ENCODE measurements around the gene DOCK11. TPM values are rescaled to one million over a fixed set of nuclear protein-coding genes. Genes with fewer than 3 reads are reported as not detected.

The DOCK11 gene
- total and polyA plus RNA-seq, 2 donors (not counting 1 experiment from before 2014, with no cell fraction given), result 31.0 to 83.5 TPM

DNA sequence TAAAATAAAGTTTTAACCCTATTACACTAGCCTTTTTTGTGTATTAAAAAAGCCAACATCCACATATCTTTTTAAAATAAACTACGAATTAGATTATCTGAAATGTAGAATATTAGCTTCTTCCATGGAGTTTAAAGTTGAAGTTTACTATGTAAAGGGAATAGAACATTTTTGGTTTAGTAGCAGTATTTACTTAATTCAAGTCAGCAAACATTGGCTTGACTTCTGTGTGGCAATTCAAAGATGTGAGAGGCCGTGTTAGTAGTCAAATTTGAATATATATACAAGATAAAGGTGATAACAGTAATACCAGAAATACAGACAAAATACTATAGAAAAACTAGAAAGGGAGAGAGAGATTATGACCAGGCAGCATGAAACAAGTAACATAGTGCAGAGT is 116.7 kb downstream of the DOCK11 start:
- no peak for TF ChIP-seq CTCF (IDR thresholded peaks at IDR 0.05)
- no peak for TF ChIP-seq EZH2 (IDR thresholded peaks at IDR 0.05; ENCODE audit: borderline replicate concordance, insufficient read depth, low read depth, low read length, poor library complexity, severe bottlenecking)
- CTCF ChIA-PET, result interaction anchor here (1.0 kb wide), 1 partner anchor 7 kb away, joined by 3 read pairs; no protein-coding TSS in a partner anchor
- no peaks in the 10 kb centered on the region for H3K9me3 Mint-ChIP-seq (ENCODE audit: insufficient read depth)
- Histone ChIP-seq H2AFZ (ENCODE audit: insufficient read depth, low read depth, low read length, poor library complexity, severe bottlenecking) (no peak overlapping the region), H3K79me2 (ENCODE audit: control insufficient read depth, insufficient read depth, low read length) (no peaks in the 10 kb centered on the region), H3K36me3 (replicated peaks in 1 of 2; ENCODE audit: control extremely low read depth in 1 of 2, control insufficient read depth in 1 of 2, extremely low read depth in 1 of 2, insufficient read depth in 2 of 2, low read length in 1 of 2) (peaks cover 6 to 77% of the 10 kb centered on the region in 2 experiments), H3K4me2 (replicated peaks; ENCODE audit: low read depth, low read length, poor library complexity, severe bottlenecking) (no peak overlapping the region), H3K9ac (ENCODE audit: low read length) (no peak overlapping the region), H3K27ac (ENCODE audit: low read length in 2 of 2) (no peak overlapping the region), H3K4me1 (ENCODE audit: control insufficient read depth in 2 of 2, insufficient read depth in 2 of 2, low read length in 2 of 2) (no peaks in the 10 kb centered on the region), H3K27me3 (replicated peaks in 1 of 4; ENCODE audit: control extremely low read depth in 1 of 4, control insufficient read depth in 3 of 4, insufficient read depth in 4 of 4, low read length in 3 of 4) (no peaks in the 10 kb centered on the region), H3K4me3 (ENCODE audit: control extremely low read depth in 1 of 5, extremely low read depth in 1 of 5, insufficient read depth in 1 of 5, low read depth in 2 of 5, low read length in 4 of 5) (no peak overlapping the region), H4K20me1 (ENCODE audit: control insufficient read depth, insufficient read depth, low read length, poor library complexity, severe bottlenecking) (no peaks in the 10 kb centered on the region), H3K9me3 (ENCODE audit: control extremely low read depth in 1 of 3, control insufficient read depth in 2 of 3, insufficient read depth in 1 of 3, low read length in 2 of 3) (no peaks in the 10 kb centered on the region)
- DNase-seq (no peak), ATAC-seq (ENCODE audit: low read depth) (no peak)
- WGBS (ENCODE audit: insufficient coverage), result no CpG with 5 or more reads among the region's 2 CpGs
- POLR2A ChIA-PET, result no interaction called here
- no peaks in the 10 kb centered on the region for H3K27me3 Mint-ChIP-seq
- H3K4me3 Mint-ChIP-seq, result no peak overlapping the region
- peak overlapping the region; percentile 69 for H3K27ac Mint-ChIP-seq
- intact Hi-C loops (cut with micrococcal nuclease), result no loop called here
- peaks cover 7% of the 10 kb centered on the region for H3K4me1 Mint-ChIP-seq

DNA sequence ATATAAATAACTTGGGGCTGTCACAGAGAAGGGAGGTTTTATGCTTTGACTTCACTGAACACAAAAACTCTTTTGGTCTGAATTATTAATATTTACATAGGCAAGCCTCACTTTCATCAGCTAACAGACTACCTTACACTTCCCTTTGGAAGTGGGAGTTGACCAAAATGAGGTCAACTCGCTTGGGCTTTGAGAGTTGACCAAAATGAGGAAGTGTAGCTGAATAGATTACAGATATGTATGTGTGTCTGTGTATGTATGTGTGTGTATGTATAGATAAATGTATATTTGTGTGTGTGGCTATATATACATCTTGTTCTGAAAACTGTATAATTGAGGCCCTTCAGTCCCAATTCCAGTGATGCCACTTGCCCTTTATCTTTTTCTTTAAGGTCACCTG is 118.5 kb downstream of the DOCK11 start:
- DNase-seq, result no peak
- no peaks in the 10 kb centered on the region for H3K9me3 ChIP-seq (ENCODE audit: control extremely low read depth in 1 of 3, control insufficient read depth in 2 of 3, insufficient read depth in 1 of 3, low read length in 2 of 3)
- ChIA-PET CTCF (interaction anchor here (0.6 to 1.0 kb wide), 2 partner anchors 12 to 13 kb away, joined by 3 read pairs; no protein-coding TSS in a partner anchor), POLR2A (interaction anchor here (0.6 kb wide), 1 partner anchor 153 kb away, joined by 3 read pairs; no protein-coding TSS in a partner anchor)
- H4K20me1 ChIP-seq (ENCODE audit: control insufficient read depth, insufficient read depth, low read length, poor library complexity, severe bottlenecking), result no peaks in the 10 kb centered on the region
- no peaks in the 10 kb centered on the region for H3K9me3 Mint-ChIP-seq (ENCODE audit: insufficient read depth)
- no peak overlapping the region for H3K9ac ChIP-seq (ENCODE audit: low read length)
- H3K4me2 ChIP-seq (replicated peaks; ENCODE audit: low read depth, low read length, poor library complexity, severe bottlenecking), result no peak overlapping the region
- H2AFZ ChIP-seq (ENCODE audit: insufficient read depth, low read depth, low read length, poor library complexity, severe bottlenecking), result no peak overlapping the region
- no peak for TF ChIP-seq CTCF (IDR thresholded peaks at IDR 0.05)
- TF ChIP-seq EZH2 (IDR thresholded peaks at IDR 0.05; ENCODE audit: borderline replicate concordance, insufficient read depth, low read depth, low read length, poor library complexity, severe bottlenecking), result no peak
- ATAC-seq (ENCODE audit: low read depth), result no peak
- H3K79me2 ChIP-seq (ENCODE audit: control insufficient read depth, insufficient read depth, low read length), result no peaks in the 10 kb centered on the region
- H3K4me1 Mint-ChIP-seq, result peaks cover 7% of the 10 kb centered on the region
- H3K4me1 ChIP-seq (ENCODE audit: control insufficient read depth in 2 of 2, insufficient read depth in 2 of 2, low read length in 2 of 2), result no peaks in the 10 kb centered on the region
- intact Hi-C loops (cut with micrococcal nuclease), result no loop called here
- H3K4me3 ChIP-seq (ENCODE audit: control extremely low read depth in 1 of 5, extremely low read depth in 1 of 5, insufficient read depth in 1 of 5, low read depth in 2 of 5, low read length in 4 of 5), result no peak overlapping the region
- no peak overlapping the region for H3K4me3 Mint-ChIP-seq
- H3K27ac Mint-ChIP-seq, result peak overlapping the region; percentile 60
- no peaks in the 10 kb centered on the region for H3K27me3 Mint-ChIP-seq
- no peak overlapping the region for H3K27ac ChIP-seq (ENCODE audit: low read length in 2 of 2)
- no CpG with 5 or more reads among the region's 1 CpG for WGBS (ENCODE audit: insufficient coverage)
- H3K27me3 ChIP-seq (replicated peaks in 1 of 4; ENCODE audit: control extremely low read depth in 1 of 4, control insufficient read depth in 3 of 4, insufficient read depth in 4 of 4, low read length in 3 of 4), result no peaks in the 10 kb centered on the region
- peaks cover 3 to 68% of the 10 kb centered on the region in 2 experiments for H3K36me3 ChIP-seq (replicated peaks in 1 of 2; ENCODE audit: control extremely low read depth in 1 of 2, control insufficient read depth in 1 of 2, extremely low read depth in 1 of 2, insufficient read depth in 2 of 2, low read length in 1 of 2)
